ENCODE results near the gene HHAT.

HHAT gene

DNA sequence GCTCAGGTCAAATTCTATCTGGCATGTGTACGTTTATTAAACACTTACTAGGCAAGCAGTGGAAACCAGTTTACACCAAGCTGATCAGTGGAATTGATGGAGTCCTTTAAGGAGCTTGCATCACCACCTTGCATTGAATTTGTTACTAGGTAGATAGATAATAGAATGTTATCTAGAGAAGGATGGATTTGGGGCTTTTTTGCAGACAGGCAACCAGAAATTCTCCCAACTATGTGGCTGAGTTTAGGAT is 44.9 kb downstream of the HHAT start:
- no peak for DNase-seq (ENCODE audit: low read depth)
- TF ChIP-seq POLR2A (IDR thresholded peaks at IDR 0.05; ENCODE audit: extremely low read depth, insufficient read length) (no peak), MYC (IDR thresholded peaks at IDR 0.05; ENCODE audit: low read depth, low read length) (no peak), CTCF (IDR thresholded peaks at IDR 0.05; ENCODE audit: low read depth, low read length) (no peak)
- TF ChIP-seq, protein P1, sequence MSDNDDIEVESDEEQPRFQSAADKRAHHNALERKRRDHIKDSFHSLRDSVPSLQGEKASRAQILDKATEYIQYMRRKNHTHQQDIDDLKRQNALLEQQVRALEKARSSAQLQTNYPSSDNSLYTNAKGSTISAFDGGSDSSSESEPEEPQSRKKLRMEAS (IDR thresholded peaks at IDR 0.05; ENCODE audit: low read depth, low read length), result no peak
- H3K4me3 ChIP-seq (ENCODE audit: low read depth, low read length), result no peak overlapping the region

DNA sequence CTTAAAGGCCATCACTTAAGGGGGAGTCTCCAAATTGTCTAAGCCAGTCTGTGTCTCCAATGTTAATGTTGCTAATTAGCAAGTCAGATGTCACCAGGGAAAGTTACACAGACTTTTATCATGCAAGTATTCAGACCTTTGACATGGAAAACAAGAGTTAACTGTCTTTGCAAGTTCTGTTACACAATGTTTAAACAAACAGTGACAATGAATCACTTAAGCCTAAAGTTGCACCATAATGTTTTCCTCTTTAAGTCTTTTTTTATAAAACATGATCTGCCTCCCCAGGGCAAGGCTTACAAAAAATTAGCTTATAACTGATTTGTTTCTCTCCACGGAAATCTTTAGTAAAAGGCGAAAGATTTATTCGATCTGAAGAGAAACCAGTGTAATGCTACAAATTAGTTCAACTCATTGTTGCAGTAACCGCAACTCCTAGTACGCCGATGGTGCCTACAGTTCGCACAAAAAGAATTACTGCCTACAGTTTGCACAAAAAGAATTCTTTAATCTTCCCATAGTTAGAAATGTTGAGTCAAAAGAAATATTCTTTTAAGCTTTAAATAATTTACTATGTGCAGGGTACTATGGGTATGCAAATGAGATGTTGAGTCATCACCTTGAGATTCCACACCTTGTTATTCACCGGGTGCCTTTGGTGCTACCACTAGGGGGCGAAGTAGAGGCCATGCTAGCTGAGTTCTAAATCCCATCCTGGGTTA is 45.3 kb downstream of the HHAT start:
- peak; percentile 91 for DNase-seq (ENCODE audit: low read depth)
- 0 out of 2 replicates have a peak, but pooled peaks have one; percentile 31 for TF ChIP-seq MYC (IDR thresholded peaks at IDR 0.05; ENCODE audit: low read depth, low read length)
- TF ChIP-seq POLR2A (IDR thresholded peaks at IDR 0.05; ENCODE audit: extremely low read depth, insufficient read length), result peak; percentile 86
- peak; percentile 96 for TF ChIP-seq CTCF (IDR thresholded peaks at IDR 0.05; ENCODE audit: low read depth, low read length)
- TF ChIP-seq, protein P1 (IDR thresholded peaks at IDR 0.05; ENCODE audit: low read depth, low read length), result peak; percentile 69
- H3K4me3 ChIP-seq (ENCODE audit: low read depth, low read length), result no peak overlapping the region

- TF ChIP-seq MYC (IDR thresholded peaks at IDR 0.05; ENCODE audit: low read depth, low read length) (no peak), POLR2A (IDR thresholded peaks at IDR 0.05; ENCODE audit: extremely low read depth, insufficient read length) (no peak), CTCF (IDR thresholded peaks at IDR 0.05; ENCODE audit: low read depth, low read length) (no peak)
- no peak overlapping the region for H3K4me3 ChIP-seq (ENCODE audit: low read depth, low read length)
- DNase-seq (ENCODE audit: low read depth), result peak; percentile 8
Observed at GRCh38 chr1:210374600-210374953, 45.9 kb downstream of the HHAT start.

GRCh38 chr1:210376836-210377372 is 48.2 kb downstream of the HHAT start:
- no peak overlapping the region for H3K4me3 ChIP-seq (ENCODE audit: low read depth, low read length)
- TF ChIP-seq, protein P1 (IDR thresholded peaks at IDR 0.05; ENCODE audit: low read depth, low read length), result no peak
- TF ChIP-seq MYC (IDR thresholded peaks at IDR 0.05; ENCODE audit: low read depth, low read length), result no peak
- TF ChIP-seq CTCF (IDR thresholded peaks at IDR 0.05; ENCODE audit: low read depth, low read length), result no peak
- no peak for TF ChIP-seq POLR2A (IDR thresholded peaks at IDR 0.05; ENCODE audit: extremely low read depth, insufficient read length)
- DNase-seq (ENCODE audit: low read depth), result no peak

DNA sequence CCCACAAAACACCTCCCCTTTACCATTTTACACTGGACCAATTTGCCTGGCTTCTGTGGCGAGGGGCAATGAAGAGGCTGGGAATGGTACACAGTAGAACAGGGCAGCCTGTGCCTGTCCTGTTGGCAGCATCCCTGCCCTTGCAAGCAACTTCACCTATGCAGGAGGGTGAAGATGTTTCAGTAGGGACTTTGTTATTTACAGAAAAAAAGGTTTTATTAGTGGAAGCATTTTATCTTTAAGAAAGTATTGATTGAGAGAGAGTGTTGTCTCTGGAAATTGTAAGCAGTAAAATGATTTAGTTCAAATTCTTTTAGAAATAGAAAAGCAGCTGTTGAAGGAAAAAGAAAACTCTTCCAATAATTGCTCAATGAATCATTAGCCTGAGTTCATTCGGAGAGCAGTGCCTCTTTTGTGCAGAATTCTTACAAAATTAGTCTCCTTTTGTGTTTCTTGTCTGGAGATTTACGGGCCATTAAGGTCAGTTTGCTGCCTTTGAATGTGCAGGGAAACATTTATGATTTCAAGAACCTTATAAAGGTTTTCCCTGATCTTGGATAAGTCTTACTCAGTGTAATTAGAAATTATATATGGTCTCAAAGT is 49.1 kb downstream of the HHAT start:
- DNase-seq (ENCODE audit: low read depth), result no peak
- H3K4me3 ChIP-seq (ENCODE audit: low read depth, low read length), result no peak overlapping the region
- no peak for TF ChIP-seq CTCF (IDR thresholded peaks at IDR 0.05; ENCODE audit: low read depth, low read length)
- TF ChIP-seq, protein P1 (IDR thresholded peaks at IDR 0.05; ENCODE audit: low read depth, low read length), result no peak
- no peak for TF ChIP-seq POLR2A (IDR thresholded peaks at IDR 0.05; ENCODE audit: extremely low read depth, insufficient read length)
- TF ChIP-seq MYC (IDR thresholded peaks at IDR 0.05; ENCODE audit: low read depth, low read length), result no peak
